Endometrium (tissue), 2 donors: ENCODE results near the gene RAMAC.
A peak's percentile ranks its signal among the peaks of the same experiment; 100 is the strongest.
"Not testable (repeated sequence)": the region's sequence is repeated elsewhere in the genome, so short reads cannot be mapped to it uniquely, and the experiment has no call there.

Experiments
- FAIRE-seq: peaks from 2 replicates; lab custom pipeline; 2012; peaks lifted over from hg19 to GRCh38; lab: Jason Lieb, UNC
- donor health status: control.
- donor health status: control.

The RAMAC gene

GRCh38 chr15:82968066-82968465, 17.9 kb upstream of the RAMAC start:
- FAIRE-seq: no peak

GRCh38 chr15:82969353-82969752, 16.7 kb upstream of the RAMAC start:
- no peak for FAIRE-seq

- FAIRE-seq: no peak
These were observed 15.8 kb upstream of the RAMAC start for GRCh38 chr15:82970078-82970686.

- no peak for FAIRE-seq
These were observed 15.3 kb upstream of the RAMAC start for GRCh38 chr15:82970696-82971095.

- no peak for FAIRE-seq
These were observed 14.6 kb upstream of the RAMAC start for GRCh38 chr15:82971218-82971984.

- no peak for FAIRE-seq
These were observed 13.0 kb upstream of the RAMAC start for GRCh38 chr15:82972990-82973389.

- FAIRE-seq: no peak
These were observed 8.9 kb upstream of the RAMAC start for GRCh38 chr15:82977076-82977475.

- no peak for FAIRE-seq
These were observed 7.6 kb upstream of the RAMAC start for GRCh38 chr15:82978438-82978837.

GRCh38 chr15:82979726-82980125, 6.3 kb upstream of the RAMAC start:
- FAIRE-seq: no peak

GRCh38 chr15:82980981-82981380, 5.0 kb upstream of the RAMAC start:
- no peak for FAIRE-seq

- no peak for FAIRE-seq
These were observed 401 bp downstream of the RAMAC start for GRCh38 chr15:82986442-82986780.

GRCh38 chr15:82992436-82992998, 6.5 kb downstream of the RAMAC start:
- no peak for FAIRE-seq

- no peak for FAIRE-seq
These were observed 7.1 kb downstream of the RAMAC start for GRCh38 chr15:82993144-82993543.

- FAIRE-seq: no peak
These were observed 9.1 kb downstream of the RAMAC start for GRCh38 chr15:82995076-82995475.

- no peak for FAIRE-seq
These were observed 9.9 kb downstream of the RAMAC start for GRCh38 chr15:82995938-82996337.

GRCh38 chr15:82999426-82999825, 13.4 kb downstream of the RAMAC start:
- no peak for FAIRE-seq

- peak; percentile 39 for FAIRE-seq
These were observed 14.1 kb downstream of the RAMAC start for GRCh38 chr15:82999905-83000671.

- not testable (repeated sequence) for FAIRE-seq
These were observed 14.6 kb downstream of the RAMAC start for GRCh38 chr15:83000672-83001031.

GRCh38 chr15:83010709-83011270, 24.8 kb downstream of the RAMAC start:
- FAIRE-seq: no peak

GRCh38 chr15:83011271-83012075, 25.5 kb downstream of the RAMAC start, which contains the start of gene C15orf40:
C15orf40 (minus strand) TSS chr15:83011639; CDS start chr15:83011607, 32 bp downstream.
- FAIRE-seq: no peak

GRCh38 chr15:83012076-83012426, 26.0 kb downstream of the RAMAC start:
- no peak for FAIRE-seq

- FAIRE-seq: no peak
These were observed 26.6 kb downstream of the RAMAC start for GRCh38 chr15:83012636-83013035.
